GM23338 (cell line): Measurements from ENCODE around the gene ARHGAP19. TPM values are rescaled to one million over a fixed set of nuclear protein-coding genes. Genes with fewer than 3 reads are reported as not detected.

Experiments used
- ATAC-seq: fragments of 200-7000 bp; cut with Tn5 transposase; 3 replicates; pipeline ENCODE4 v1.9.1; 2020
- DNase-seq: peaks from one replicate; pipeline ENCODE4 v3.0.0-alpha.2; 2015; ENCODE audit warnings: low spot score
- H2AFZ ChIP-seq: fragments of 200-600 bp; sonication (generic); 2 replicates; pipeline ENCODE4 v1.8.0; 2016; ENCODE audit warnings: antibody characterized with exemption, mild to moderate bottlenecking, moderate library complexity
- H3F3A ChIP-seq: fragments of 200-600 bp; sonication (generic); replicated peaks from 2 replicates; pipeline ENCODE4 v1.8.0; 2017; ENCODE audit warnings: antibody characterized with exemption, mixed run types, low read depth
- H3K27ac ChIP-seq: fragments of 200-600 bp; sonication (generic); 2 replicates; pipeline ENCODE4 v1.6.1; 2016; ENCODE audit warnings: low read depth
- H3K27me3 ChIP-seq: fragments of 200-600 bp; sonication (generic); 2 replicates; pipeline ENCODE4 v1.8.0; 2016; ENCODE audit warnings: mild to moderate bottlenecking, mixed run types, moderate library complexity; ENCODE audit not compliant: insufficient read depth
- H3K36me3 ChIP-seq: fragments of 200-600 bp; sonication (generic); 2 replicates; pipeline ENCODE4 v1.8.0; 2016; ENCODE audit warnings: mild to moderate bottlenecking; ENCODE audit not compliant: insufficient read depth
- H3K4me1 ChIP-seq: fragments of 200-600 bp; sonication (generic); 2 replicates; pipeline ENCODE4 v1.8.0; 2016; ENCODE audit warnings: mild to moderate bottlenecking, moderate library complexity; ENCODE audit not compliant: insufficient read depth
- H3K4me2 ChIP-seq: fragments of 200-600 bp; sonication (generic); 2 replicates; pipeline ENCODE4 v1.7.1; 2017; ENCODE audit warnings: mixed run types
- H3K4me3 ChIP-seq: fragments of 200-600 bp; sonication (generic); 2 replicates; pipeline ENCODE4 v1.6.1; 2016; ENCODE audit warnings: mixed run types
- H3K79me2 ChIP-seq: fragments of 200-600 bp; sonication (generic); replicated peaks from 2 replicates; pipeline ENCODE4 v1.8.0; 2017; ENCODE audit warnings: mild to moderate bottlenecking; ENCODE audit not compliant: insufficient read depth
- H3K9me2 ChIP-seq: fragments of 200-600 bp; sonication (generic); 2 replicates; pipeline ENCODE4 v1.8.0; 2017; ENCODE audit not compliant: insufficient read depth
- H4K20me1 ChIP-seq: fragments of 200-600 bp; sonication (generic); replicated peaks from 2 replicates; pipeline ENCODE4 v1.8.0; 2017; ENCODE audit warnings: mild to moderate bottlenecking; ENCODE audit not compliant: insufficient read depth
- H3K27ac Mint-ChIP-seq: 2 replicates; pipeline ENCODE4 v1.8.0; 2020; ENCODE audit warnings: inconsistent platforms, mild to moderate bottlenecking, moderate library complexity, mixed read lengths
- H3K27me3 Mint-ChIP-seq: 3 replicates; pipeline ENCODE4 v1.8.0; 2022; ENCODE audit warnings: low read depth, mild to moderate bottlenecking, moderate library complexity, mixed read lengths, inconsistent platforms; ENCODE audit not compliant: insufficient read depth, poor library complexity
- H3K36me3 Mint-ChIP-seq: 3 replicates; pipeline ENCODE4 v1.8.0; 2021; ENCODE audit warnings: low read depth, mild to moderate bottlenecking, inconsistent platforms, moderate library complexity, mixed read lengths
- H3K4me1 Mint-ChIP-seq: 3 replicates; pipeline ENCODE4 v1.8.0; 2020; ENCODE audit warnings: mild to moderate bottlenecking, inconsistent platforms, mixed read lengths
- H3K4me3 Mint-ChIP-seq: 3 replicates; pipeline ENCODE4 v1.8.0; 2021; ENCODE audit warnings: moderate library complexity, mild to moderate bottlenecking, inconsistent platforms, mixed read lengths
- H3K9me3 Mint-ChIP-seq: 3 replicates; pipeline ENCODE4 v1.8.0; 2020; ENCODE audit warnings: moderate library complexity, mild to moderate bottlenecking, inconsistent platforms, mixed read lengths
- CREB1 ChIP-seq: fragments of 250-450 bp; sonication (Bioruptor Pico); IDR thresholded peaks from 2 replicates; pipeline ENCODE4 v1.5.0; 2020; ENCODE audit warnings: low read depth, mild to moderate bottlenecking, moderate library complexity
- EZH2 ChIP-seq: fragments of 200-600 bp; sonication (generic); IDR thresholded peaks from one replicate; pipeline ENCODE4 v1.8.0; 2017; ENCODE audit warnings: antibody characterized with exemption, mild to moderate bottlenecking, low read depth; ENCODE audit not compliant: unreplicated experiment
- EZH2phosphoT487 ChIP-seq: fragments of 200-600 bp; sonication (generic); IDR thresholded peaks from one replicate; pipeline ENCODE4 v1.8.1; 2018; ENCODE audit warnings: antibody characterized with exemption; ENCODE audit not compliant: unreplicated experiment
- JUNB ChIP-seq: IDR thresholded peaks from one replicate; pipeline ENCODE4 v1.6.1; 2016; ENCODE audit warnings: antibody characterized with exemption; ENCODE audit not compliant: unreplicated experiment
- NANOG ChIP-seq: IDR thresholded peaks from 2 replicates; pipeline ENCODE4 v1.6.1; 2016; ENCODE audit warnings: antibody characterized with exemption, borderline replicate concordance
- POLR2AphosphoS5 ChIP-seq: IDR thresholded peaks from 2 replicates; pipeline ENCODE4 v1.6.1; 2016; ENCODE audit warnings: antibody characterized with exemption, low read depth
- REST ChIP-seq: IDR thresholded peaks from one replicate; pipeline ENCODE4 v1.6.1; 2018; ENCODE audit warnings: antibody characterized with exemption; ENCODE audit not compliant: unreplicated experiment
- STAT1 ChIP-seq: IDR thresholded peaks from one replicate; pipeline ENCODE4 v1.6.1; 2016; ENCODE audit warnings: antibody characterized with exemption; ENCODE audit not compliant: unreplicated experiment
- ZNF114 ChIP-seq: fragments of 250-450 bp; sonication (Bioruptor Pico); IDR thresholded peaks from 2 replicates; pipeline ENCODE4 v1.5.0; 2020; ENCODE audit warnings: mild to moderate bottlenecking, moderate library complexity
- ZNF331 ChIP-seq: fragments of 250-450 bp; sonication (Bioruptor Pico); IDR thresholded peaks from 2 replicates; pipeline ENCODE4 v1.5.0; 2020; ENCODE audit warnings: low read depth, mild to moderate bottlenecking, moderate library complexity
- ZNF462 ChIP-seq: fragments of 250-450 bp; sonication (Bioruptor Pico); IDR thresholded peaks from 2 replicates; pipeline ENCODE4 v1.5.0; 2020; ENCODE audit warnings: mild to moderate bottlenecking, moderate library complexity
- polyA plus RNA-seq: library from polyadenylated mRNA; unstranded; fragments of >200 nt; fragmentation: Nextera tagmentation; extraction: Ambion mirVana; gene quantifications from 2 replicates; pipeline ENCODE4 v1.2.1, GENCODE V29; 2016
- total RNA-seq: library from RNA; depleted of rRNA; stranded (reverse); fragments of >200 nt; shearing (Covaris generic); gene quantifications from 2 replicates; pipeline ENCODE4 v1.2.3, GENCODE V29; 2014
- TF ChIP-seq, protein P1 (sequence below), 2 experiments: fragments of 200-600 bp in 1 of 2; sonication (generic) in 1 of 2; conservative IDR thresholded peaks; 2 replicates each; pipeline versions ENCODE4 v1.5.1 to v1.6.1; 2016 to 2017; ENCODE audit warnings: antibody characterized with exemption in 2 of 2, low read depth in 2 of 2, mild to moderate bottlenecking in 2 of 2, moderate library complexity in 1 of 2

ARHGAP19 gene
- total and polyA plus RNA-seq, 2 experiments from 2014 or later = 11.5 to 38.8 TPM

DNA sequence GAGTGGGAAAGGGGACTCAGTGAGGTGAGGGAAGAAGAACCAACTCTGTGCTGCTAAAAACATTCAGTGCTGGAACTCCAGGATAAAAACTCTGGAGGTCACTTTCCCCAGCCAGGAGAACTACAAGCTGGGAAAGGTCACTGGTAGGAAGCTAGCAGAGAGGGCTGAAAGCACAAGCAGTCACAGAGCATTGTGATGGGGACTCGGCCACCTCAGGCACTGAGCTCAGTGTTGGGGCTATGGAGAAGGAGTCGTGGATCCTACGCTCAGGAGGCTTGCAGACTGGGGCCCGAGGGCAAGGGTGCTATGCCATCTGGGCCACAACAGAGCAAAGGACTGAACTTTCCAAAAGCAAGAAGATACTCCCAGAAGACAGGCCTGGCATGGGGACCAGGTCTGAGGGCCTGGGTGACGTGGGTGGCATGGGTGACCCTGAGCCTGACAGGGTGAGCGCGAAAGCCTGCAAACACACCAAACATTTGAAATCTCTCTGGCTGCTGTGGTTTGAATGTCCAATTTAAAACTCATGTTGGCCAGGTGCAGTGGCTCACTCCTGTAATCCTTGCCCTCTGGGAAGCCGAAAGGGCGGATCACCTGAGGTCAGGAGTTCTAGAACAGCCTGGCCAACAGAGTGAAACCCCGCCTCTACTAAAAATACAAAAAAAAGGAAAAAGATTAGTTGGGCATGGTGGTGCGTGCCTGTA is 9.8 kb upstream of the ARHGAP19 start (continued):
- TF ChIP-seq ZNF462 (no peak), JUNB (no peak), STAT1 (no peak), CREB1 (no peak), NANOG (no peak), ZNF114 (CRISPR knock-in tag) (no peak), EZH2phosphoT487 (no peak)
- TF ChIP-seq, protein P1, sequence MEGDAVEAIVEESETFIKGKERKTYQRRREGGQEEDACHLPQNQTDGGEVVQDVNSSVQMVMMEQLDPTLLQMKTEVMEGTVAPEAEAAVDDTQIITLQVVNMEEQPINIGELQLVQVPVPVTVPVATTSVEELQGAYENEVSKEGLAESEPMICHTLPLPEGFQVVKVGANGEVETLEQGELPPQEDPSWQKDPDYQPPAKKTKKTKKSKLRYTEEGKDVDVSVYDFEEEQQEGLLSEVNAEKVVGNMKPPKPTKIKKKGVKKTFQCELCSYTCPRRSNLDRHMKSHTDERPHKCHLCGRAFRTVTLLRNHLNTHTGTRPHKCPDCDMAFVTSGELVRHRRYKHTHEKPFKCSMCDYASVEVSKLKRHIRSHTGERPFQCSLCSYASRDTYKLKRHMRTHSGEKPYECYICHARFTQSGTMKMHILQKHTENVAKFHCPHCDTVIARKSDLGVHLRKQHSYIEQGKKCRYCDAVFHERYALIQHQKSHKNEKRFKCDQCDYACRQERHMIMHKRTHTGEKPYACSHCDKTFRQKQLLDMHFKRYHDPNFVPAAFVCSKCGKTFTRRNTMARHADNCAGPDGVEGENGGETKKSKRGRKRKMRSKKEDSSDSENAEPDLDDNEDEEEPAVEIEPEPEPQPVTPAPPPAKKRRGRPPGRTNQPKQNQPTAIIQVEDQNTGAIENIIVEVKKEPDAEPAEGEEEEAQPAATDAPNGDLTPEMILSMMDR (conservative IDR thresholded peaks at IDR 0.05; ENCODE audit: low read depth in 2 of 2) = no peak

DNA sequence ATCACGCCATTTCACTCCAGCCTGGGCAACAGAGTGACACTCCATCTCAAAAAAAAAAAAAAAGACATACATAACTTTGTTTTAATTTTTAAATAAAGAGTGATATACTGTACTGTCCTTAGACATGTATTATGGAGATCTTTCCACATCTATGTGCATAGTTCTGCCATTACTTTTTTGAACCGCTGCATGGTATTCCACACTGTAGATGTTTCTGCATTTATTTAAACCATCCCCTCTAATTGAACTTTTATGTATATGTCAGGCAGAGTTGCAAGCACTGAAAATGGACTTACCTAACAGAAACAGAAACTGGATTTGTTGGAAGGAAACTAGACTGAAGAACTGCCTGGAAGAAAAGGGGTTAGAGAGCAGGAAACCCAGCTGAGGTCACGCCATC is 8.5 kb upstream of the ARHGAP19 start:
- no peaks in the 10 kb centered on the region for H3K9me2 ChIP-seq
- Mint-ChIP-seq H3K36me3 (no peaks in the 10 kb centered on the region), H3K4me1 (no peaks in the 10 kb centered on the region), H3K9me3 (no peaks in the 10 kb centered on the region), H3K4me3 (no peak overlapping the region), H3K27ac (no peak overlapping the region), H3K27me3 (peaks cover 3% of the 10 kb centered on the region)
- no peak for ATAC-seq
- no peaks in the 10 kb centered on the region for H3K27me3 ChIP-seq
- H2AFZ ChIP-seq = no peak overlapping the region
- 0 out of 2 replicates have a peak, but pooled peaks cover 3% of the 10 kb centered on the region for H3F3A ChIP-seq
- no peak overlapping the region for H3K4me3 ChIP-seq
- no peak overlapping the region for H3K27ac ChIP-seq
- H4K20me1 ChIP-seq = no peaks in the 10 kb centered on the region
- H3K4me2 ChIP-seq = no peak overlapping the region
- H3K79me2 ChIP-seq = no peaks in the 10 kb centered on the region
- no peaks in the 10 kb centered on the region for H3K4me1 ChIP-seq
- DNase-seq = no peak
- no peaks in the 10 kb centered on the region for H3K36me3 ChIP-seq
- TF ChIP-seq EZH2 (no peak), STAT1 (no peak), POLR2AphosphoS5 (no peak), ZNF331 (CRISPR knock-in tag) (no peak), CREB1 (no peak), ZNF114 (CRISPR knock-in tag) (no peak), NANOG (no peak), JUNB (no peak), REST (no peak)
